GM21381 (cell line): ENCODE measurements around the gene LRIG3.

Source experiments
- ATAC-seq: cut with Tn5 transposase; IDR thresholded peaks from one replicate; pipeline ENCODE4 v1.9.1; 2021; ENCODE audit warnings: mild to moderate bottlenecking, moderate library complexity; ENCODE audit not compliant: unreplicated experiment

Gene LRIG3

GRCh38 chr12:58932806-58933681 lies 12.7 kb upstream of the LRIG3 start:
- no peak for ATAC-seq

DNA sequence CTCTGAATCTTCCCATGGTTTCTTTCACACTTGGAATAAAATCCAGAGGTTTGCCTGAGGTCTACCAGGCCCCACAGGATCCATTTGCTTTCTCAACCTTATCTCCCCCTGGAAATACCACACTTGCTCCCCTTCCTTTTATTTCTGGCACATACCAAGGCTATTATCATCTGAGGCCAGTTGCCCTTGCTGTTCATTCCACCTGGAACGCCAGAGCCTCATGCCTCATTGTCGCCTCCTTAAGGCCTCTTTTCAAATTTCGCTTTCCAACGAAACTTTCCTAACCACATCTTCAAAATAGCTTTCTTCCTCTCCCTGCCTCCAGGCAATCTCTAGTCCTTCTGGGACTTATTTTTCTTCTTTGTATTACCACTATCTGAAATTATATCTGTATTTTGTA lies 11.2 kb upstream of the LRIG3 start:
- no peak for ATAC-seq

DNA sequence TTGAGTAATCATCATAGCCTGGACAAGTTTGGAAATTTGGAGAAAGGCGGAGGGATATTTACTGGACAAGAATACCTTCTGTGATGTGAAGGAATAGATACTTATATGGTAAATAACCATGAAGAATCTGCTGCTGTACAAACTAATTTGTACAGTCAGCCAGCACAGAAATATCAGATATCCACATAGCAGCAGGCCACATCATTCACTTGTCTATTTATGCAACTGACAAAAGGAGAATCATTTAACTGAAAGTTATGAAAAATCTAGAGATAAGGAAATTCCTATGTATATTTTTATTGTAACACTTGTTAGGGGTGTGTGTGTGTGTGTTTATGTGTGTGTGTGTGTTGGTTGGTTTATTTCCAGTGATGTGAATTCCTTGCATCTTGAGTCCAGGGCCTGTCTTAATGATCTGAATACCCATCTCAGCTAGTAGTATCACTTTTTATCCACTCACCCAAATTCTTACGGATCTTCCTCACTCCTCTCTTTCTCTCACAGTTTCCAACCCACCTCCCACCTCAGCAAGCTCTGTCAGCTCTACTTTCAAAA lies 10.5 kb upstream of the LRIG3 start:
- no peak for ATAC-seq

DNA sequence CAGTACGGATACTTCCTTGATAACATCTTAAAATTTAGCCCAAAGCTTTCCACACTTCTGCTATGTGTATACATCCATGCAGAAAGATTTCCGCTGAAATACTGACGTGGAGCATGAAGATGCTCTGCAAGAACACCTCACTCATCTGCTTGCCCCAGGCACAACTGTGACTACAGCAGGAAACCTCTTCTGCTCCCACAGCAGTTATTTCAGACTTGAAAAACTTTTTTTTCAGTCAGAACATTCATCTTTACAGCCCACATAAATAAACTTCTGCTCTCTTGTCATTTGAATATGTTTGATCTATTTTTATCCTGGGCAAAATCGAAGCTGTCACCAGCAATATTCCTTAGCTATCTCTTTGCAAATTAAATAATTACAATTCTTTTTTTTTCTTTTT lies 6.8 kb upstream of the LRIG3 start:
- ATAC-seq: no peak

DNA sequence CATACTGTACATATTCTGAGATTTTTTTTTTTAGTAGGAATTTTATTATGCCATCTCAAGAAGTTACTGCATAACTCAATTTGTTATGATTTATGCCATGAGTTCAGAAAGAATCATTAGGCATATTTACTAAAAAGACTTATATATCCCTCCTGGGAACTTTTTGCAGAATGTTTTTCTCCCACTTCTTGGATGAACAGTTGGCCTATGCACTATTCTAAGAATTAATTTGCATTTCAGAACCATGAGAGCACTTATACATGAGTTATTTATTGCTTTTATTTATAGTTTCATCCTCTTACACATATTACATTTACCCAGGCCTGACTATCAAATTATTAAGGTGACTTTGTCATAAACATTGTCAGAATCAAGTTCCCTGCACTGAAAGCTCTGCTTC lies 6.3 kb upstream of the LRIG3 start:
- ATAC-seq: no peak

DNA sequence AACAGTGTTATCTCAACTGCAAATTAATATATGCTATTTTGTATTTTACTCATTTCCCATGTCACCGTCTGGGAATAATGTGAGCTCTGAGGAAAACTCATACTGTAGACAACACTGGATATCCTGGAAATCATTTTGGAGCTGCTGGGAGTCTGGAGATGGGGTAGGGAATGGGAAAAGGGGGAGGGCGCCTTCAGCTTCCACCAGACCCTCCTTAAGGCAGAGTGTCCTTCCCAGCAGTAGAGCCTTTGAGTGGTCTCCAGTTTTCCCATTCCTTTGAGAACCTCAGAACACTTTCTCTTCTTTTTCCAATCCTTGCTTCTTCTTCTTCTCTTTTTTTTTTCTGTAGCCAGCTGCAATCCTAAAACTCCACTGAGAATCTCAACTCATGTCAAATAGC lies 5.4 kb upstream of the LRIG3 start:
- ATAC-seq: no peak

- ATAC-seq: no peak
These were observed 4.9 kb upstream of the LRIG3 start for GRCh38 chr12:58925111-58925611.

- ATAC-seq: no peak
These were observed 4.3 kb upstream of the LRIG3 start for GRCh38 chr12:58924652-58925051.

GRCh38 chr12:58923781-58924180 lies 3.5 kb upstream of the LRIG3 start:
- no peak for ATAC-seq

DNA sequence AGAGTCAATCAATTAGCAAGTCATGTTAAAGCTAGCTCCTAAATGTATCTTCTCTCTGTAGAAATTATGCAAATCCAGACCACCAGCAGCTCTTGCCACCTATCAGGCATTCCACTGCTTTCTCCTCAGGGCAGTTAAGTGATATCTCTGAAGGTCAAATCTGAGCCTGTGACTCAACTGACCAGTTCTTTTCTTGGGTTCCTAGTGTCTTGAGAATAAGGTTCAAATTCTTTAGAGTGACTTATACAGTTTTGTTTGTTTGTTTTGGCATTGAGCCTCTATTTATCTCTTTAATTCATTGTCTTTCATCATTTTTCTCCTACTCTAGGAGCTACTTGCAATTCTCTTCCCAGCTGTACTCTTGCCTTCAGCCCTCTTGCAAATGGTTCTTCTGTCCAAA lies 2.5 kb upstream of the LRIG3 start:
- ATAC-seq: no peak

DNA sequence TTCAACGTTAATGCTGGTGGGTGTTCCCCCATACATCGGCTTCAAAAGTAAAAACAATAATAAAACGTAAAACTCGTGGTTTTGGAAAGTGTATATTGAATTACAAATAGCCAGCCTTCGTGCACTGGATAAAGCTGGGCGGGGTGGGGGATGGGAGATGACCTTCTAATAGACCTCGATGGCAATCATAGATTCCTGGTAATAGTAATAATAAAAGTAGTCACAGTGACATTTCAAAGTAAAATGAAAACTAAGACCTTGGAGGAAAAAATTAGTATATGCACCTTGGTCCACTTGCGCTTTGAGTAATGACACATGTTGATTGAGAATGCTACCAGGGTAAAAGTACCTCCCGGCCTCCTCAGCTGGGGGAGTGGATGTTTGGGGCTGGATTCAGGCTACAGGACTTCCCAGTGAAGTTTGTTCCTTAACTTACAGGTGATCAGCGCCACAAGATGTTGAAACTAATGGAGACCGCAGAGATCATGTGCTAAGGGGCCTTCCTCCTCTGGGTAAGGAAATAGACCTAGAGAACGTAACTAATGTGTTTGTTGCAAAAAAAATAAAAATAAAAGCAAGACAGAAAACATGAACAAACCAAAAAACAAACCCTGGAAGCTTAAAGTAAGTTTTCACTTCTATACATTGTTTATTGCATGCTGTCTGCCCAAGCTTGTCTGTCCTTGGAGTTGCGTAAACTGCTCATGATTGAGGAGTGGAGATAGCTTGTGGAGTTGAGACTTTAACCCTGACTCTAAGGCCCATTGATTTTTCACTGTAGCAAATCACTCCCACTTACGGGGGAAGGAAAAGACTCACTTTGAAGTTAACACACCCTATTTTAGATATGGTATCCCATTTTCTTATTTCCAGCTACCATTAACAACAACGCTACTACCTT lies 907 bp upstream of the LRIG3 start:
- no peak for ATAC-seq

- ATAC-seq: no peak
These were observed 838 bp downstream of the LRIG3 start for GRCh38 chr12:58919231-58920101.

DNA sequence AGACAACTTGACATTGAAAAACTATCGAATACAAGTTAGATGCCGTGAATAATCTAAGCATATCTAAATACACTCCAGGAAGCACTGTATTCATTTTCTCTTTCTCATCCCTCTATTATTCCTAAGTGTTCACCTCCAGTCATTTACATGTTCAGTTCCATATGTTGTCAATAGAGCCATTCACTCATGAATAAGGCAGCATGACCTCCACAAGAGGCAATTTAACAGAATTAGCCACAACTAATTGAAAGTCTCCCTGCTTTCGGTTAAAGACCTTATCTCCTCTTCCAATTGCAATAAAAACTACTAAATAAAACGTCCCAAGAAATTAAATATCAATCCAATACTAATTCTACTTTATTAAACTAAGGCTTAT lies 1.8 kb downstream of the LRIG3 start:
- ATAC-seq: no peak

- no peak for ATAC-seq
These were observed 2.4 kb downstream of the LRIG3 start for GRCh38 chr12:58917699-58918468.

DNA sequence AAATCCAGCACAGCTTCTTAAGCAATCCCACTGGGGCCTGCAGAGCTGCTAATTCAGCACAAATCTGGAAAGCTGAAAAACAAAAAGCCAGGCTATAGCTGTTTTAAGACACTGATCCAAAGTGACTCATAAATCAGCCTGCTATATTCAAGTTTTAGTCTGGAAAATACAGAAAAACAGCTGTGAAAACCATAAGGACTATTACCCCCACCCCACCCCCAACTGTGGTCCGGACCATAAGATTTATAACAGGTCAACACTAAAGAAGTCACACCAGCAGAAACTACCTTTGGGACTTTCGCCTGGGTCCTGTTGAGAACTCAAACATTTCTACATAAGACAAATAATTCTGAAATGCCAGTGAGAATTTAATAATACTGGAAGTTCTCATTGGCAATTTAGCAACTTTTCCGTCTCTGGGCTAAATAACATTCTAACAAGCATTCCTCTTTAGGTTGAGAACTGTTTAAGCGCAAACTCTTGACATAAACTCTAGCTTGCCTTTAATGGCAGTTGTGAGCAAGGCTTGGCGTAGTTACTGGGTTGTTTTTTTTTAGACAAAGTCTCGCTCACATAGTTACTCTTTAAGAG lies 3.3 kb downstream of the LRIG3 start:
- no peak for ATAC-seq

GRCh38 chr12:58916161-58916621 lies 4.1 kb downstream of the LRIG3 start:
- ATAC-seq: no peak

GRCh38 chr12:58915634-58916033 lies 4.7 kb downstream of the LRIG3 start:
- ATAC-seq: no peak

DNA sequence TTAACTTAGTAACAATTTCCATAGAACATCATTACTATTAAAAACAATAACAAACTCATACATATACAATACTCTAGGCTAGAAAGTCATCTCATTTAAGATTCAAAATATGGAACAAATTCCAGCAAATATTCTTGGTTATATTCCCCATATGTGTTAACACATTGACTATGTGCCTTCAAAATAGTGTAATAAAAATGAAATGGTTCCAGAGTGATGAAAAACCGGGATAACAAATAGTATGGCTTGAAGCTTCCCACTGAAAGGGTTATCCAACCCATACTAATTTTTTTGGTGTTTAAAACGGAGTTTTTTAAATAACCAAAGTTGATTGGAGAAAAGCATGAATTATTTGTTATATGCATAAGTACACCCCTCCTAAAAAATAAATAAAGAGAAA lies 5.3 kb downstream of the LRIG3 start:
- no peak for ATAC-seq

DNA sequence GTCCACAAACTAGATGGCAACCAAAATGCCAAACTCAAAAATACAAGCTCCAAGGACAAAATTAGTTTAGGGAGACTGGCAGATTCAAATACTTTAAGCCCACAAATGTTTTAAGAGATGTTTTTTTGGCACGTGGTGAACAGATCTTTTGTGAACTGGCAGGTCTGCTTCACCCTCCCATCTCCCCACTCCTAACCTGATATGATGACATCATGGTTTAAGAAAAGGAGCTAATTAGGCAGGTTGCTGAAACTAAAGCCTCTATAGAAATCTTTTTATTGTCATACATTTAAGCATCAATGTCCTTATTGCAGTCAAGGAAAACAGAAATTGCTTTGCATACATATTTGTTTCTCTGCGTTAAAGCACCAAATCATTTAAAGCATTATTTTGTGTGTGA lies 5.8 kb downstream of the LRIG3 start:
- ATAC-seq: no peak
